ENCODE results near the gene TBC1D3B.
A peak's percentile ranks its signal among the peaks of the same experiment; 100 is the strongest.
"Not testable (repeated sequence)": the region's sequence is repeated elsewhere in the genome, so short reads cannot be mapped to it uniquely, and the experiment has no call there.

Gene TBC1D3B

GRCh38 chr17:36205637-36206485 is 29.4 kb upstream of the TBC1D3B start:
- H3K27ac Mint-ChIP-seq, result no peak overlapping the region
- peaks cover 7% of the 10 kb centered on the region for H3K4me1 Mint-ChIP-seq

GRCh38 chr17:36204724-36205500 is 28.5 kb upstream of the TBC1D3B start:
- H3K27me3 Mint-ChIP-seq, result peaks cover 13% of the 10 kb centered on the region
- H3K36me3 Mint-ChIP-seq, result no peaks in the 10 kb centered on the region
- H3K4me3 Mint-ChIP-seq, result no peak overlapping the region
- H3K9me3 Mint-ChIP-seq, result no peaks in the 10 kb centered on the region
- peaks cover 7% of the 10 kb centered on the region for H3K4me1 Mint-ChIP-seq
- H3K27ac Mint-ChIP-seq, result no peak overlapping the region

More at GRCh38 chr17:36205637-36206485, 29.4 kb upstream of the TBC1D3B start:
- Mint-ChIP-seq H3K36me3 (no peaks in the 10 kb centered on the region), H3K4me3 (no peak overlapping the region), H3K27me3 (peaks cover 14% of the 10 kb centered on the region), H3K9me3 (no peaks in the 10 kb centered on the region)

- H3K27ac Mint-ChIP-seq, result no peak overlapping the region
- H3K9me3 Mint-ChIP-seq, result no peaks in the 10 kb centered on the region
- peaks cover 18% of the 10 kb centered on the region for H3K27me3 Mint-ChIP-seq
- no peak overlapping the region for H3K4me3 Mint-ChIP-seq
- H3K4me1 Mint-ChIP-seq, result peaks cover 12% of the 10 kb centered on the region
- no peaks in the 10 kb centered on the region for H3K36me3 Mint-ChIP-seq
Observed at GRCh38 chr17:36203335-36203734, 26.9 kb upstream of the TBC1D3B start.

- not testable (repeated sequence) for H3K9me3 Mint-ChIP-seq, H3K36me3 Mint-ChIP-seq, H3K4me3 Mint-ChIP-seq, H3K27ac Mint-ChIP-seq
- Mint-ChIP-seq H3K27me3 (peaks cover 13% of the 10 kb centered on the region), H3K4me1 (peaks cover 14% of the 10 kb centered on the region)
Observed at GRCh38 chr17:36201506-36201905, 25.1 kb upstream of the TBC1D3B start.

GRCh38 chr17:36201102-36201501 is 24.7 kb upstream of the TBC1D3B start:
- not testable (repeated sequence) for H3K4me3 Mint-ChIP-seq, H3K27ac Mint-ChIP-seq, H3K9me3 Mint-ChIP-seq, H3K36me3 Mint-ChIP-seq
- H3K27me3 Mint-ChIP-seq, result peaks cover 12% of the 10 kb centered on the region
- H3K4me1 Mint-ChIP-seq, result peaks cover 16% of the 10 kb centered on the region

- Mint-ChIP-seq H3K4me1 (peaks cover 16% of the 10 kb centered on the region), H3K4me3 (no peak overlapping the region), H3K27me3 (peaks cover 19% of the 10 kb centered on the region), H3K9me3 (no peaks in the 10 kb centered on the region), H3K27ac (peak overlapping the region; percentile 20), H3K36me3 (no peaks in the 10 kb centered on the region)
Observed at GRCh38 chr17:36198831-36199465, 22.5 kb upstream of the TBC1D3B start.

GRCh38 chr17:36197387-36197703 is 20.9 kb upstream of the TBC1D3B start:
- Mint-ChIP-seq H3K36me3 (no peaks in the 10 kb centered on the region), H3K4me3 (no peak overlapping the region), H3K27me3 (peaks cover 17% of the 10 kb centered on the region), H3K9me3 (no peaks in the 10 kb centered on the region), H3K27ac (no peak overlapping the region), H3K4me1 (peaks cover 16% of the 10 kb centered on the region)

- Mint-ChIP-seq H3K27me3 (peaks cover 21% of the 10 kb centered on the region), H3K4me1 (peaks cover 19% of the 10 kb centered on the region), H3K36me3 (no peaks in the 10 kb centered on the region), H3K27ac (no peak overlapping the region), H3K4me3 (no peak overlapping the region), H3K9me3 (no peaks in the 10 kb centered on the region)
Observed at GRCh38 chr17:36196131-36196486, 19.7 kb upstream of the TBC1D3B start.

GRCh38 chr17:36195434-36196130 is 19.1 kb upstream of the TBC1D3B start:
- Mint-ChIP-seq H3K4me3 (no peak overlapping the region), H3K4me1 (peaks cover 19% of the 10 kb centered on the region), H3K27ac (no peak overlapping the region)

GRCh38 chr17:36194832-36195433 is 18.5 kb upstream of the TBC1D3B start:
- not testable (repeated sequence) for H3K36me3 Mint-ChIP-seq, H3K9me3 Mint-ChIP-seq, H3K27ac Mint-ChIP-seq, H3K4me3 Mint-ChIP-seq
- Mint-ChIP-seq H3K4me1 (peaks cover 19% of the 10 kb centered on the region), H3K27me3 (peaks cover 23% of the 10 kb centered on the region)

More at GRCh38 chr17:36195434-36196130, 19.1 kb upstream of the TBC1D3B start:
- Mint-ChIP-seq H3K9me3 (no peaks in the 10 kb centered on the region), H3K36me3 (no peaks in the 10 kb centered on the region), H3K27me3 (peaks cover 21% of the 10 kb centered on the region)

GRCh38 chr17:36194147-36194831 is 17.9 kb upstream of the TBC1D3B start:
- H3K4me3 Mint-ChIP-seq, H3K27ac Mint-ChIP-seq, H3K9me3 Mint-ChIP-seq, H3K36me3 Mint-ChIP-seq: not testable (repeated sequence)
- Mint-ChIP-seq H3K4me1 (peaks cover 17% of the 10 kb centered on the region), H3K27me3 (peaks cover 24% of the 10 kb centered on the region)

- no peak overlapping the region for H3K4me3 Mint-ChIP-seq
- no peak overlapping the region for H3K27ac Mint-ChIP-seq
- H3K27me3 Mint-ChIP-seq, result peaks cover 20% of the 10 kb centered on the region
- peaks cover 13% of the 10 kb centered on the region for H3K4me1 Mint-ChIP-seq
- H3K9me3 Mint-ChIP-seq, result no peaks in the 10 kb centered on the region
- no peaks in the 10 kb centered on the region for H3K36me3 Mint-ChIP-seq
Observed at GRCh38 chr17:36193216-36193775, 16.9 kb upstream of the TBC1D3B start.

GRCh38 chr17:36190549-36191330 is 14.3 kb upstream of the TBC1D3B start:
- H3K4me3 Mint-ChIP-seq, H3K27ac Mint-ChIP-seq, H3K36me3 Mint-ChIP-seq, H3K9me3 Mint-ChIP-seq: not testable (repeated sequence)
- H3K27me3 Mint-ChIP-seq, result peaks cover 33% of the 10 kb centered on the region
- H3K4me1 Mint-ChIP-seq, result peaks cover 13% of the 10 kb centered on the region

- H3K36me3 Mint-ChIP-seq, H3K27ac Mint-ChIP-seq, H3K9me3 Mint-ChIP-seq, H3K4me3 Mint-ChIP-seq: not testable (repeated sequence)
- peaks cover 36% of the 10 kb centered on the region for H3K27me3 Mint-ChIP-seq
- H3K4me1 Mint-ChIP-seq, result peaks cover 13% of the 10 kb centered on the region
Observed at GRCh38 chr17:36189993-36190392, 13.6 kb upstream of the TBC1D3B start.
